ENCODE results near the gene EML5.
"Not testable (repeated sequence)": the region's sequence is repeated elsewhere in the genome, so short reads cannot be mapped to it uniquely, and the experiment has no call there.

Gene EML5

DNA sequence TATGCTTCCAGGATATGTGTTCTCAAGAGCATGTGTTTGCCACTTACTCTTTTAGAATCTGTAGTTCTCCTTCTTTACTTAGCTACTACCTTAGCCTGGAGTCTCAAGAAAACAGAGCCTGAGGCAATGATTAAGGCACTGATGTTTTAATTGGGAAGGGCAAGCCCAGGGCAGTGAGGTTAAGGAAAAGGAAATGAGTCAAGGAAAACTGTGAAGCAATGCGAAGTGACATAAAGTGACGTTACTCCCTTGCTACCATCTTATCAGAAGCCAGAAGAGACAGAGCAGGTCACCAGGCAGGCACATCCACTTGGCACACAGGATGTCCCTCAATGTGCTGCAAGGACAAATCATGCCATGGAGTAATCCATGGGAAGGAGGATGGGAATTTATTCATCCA, 11.3 kb upstream of the EML5 start:
- no peak for DNase-seq (ENCODE audit: low read depth, low spot score)

DNA sequence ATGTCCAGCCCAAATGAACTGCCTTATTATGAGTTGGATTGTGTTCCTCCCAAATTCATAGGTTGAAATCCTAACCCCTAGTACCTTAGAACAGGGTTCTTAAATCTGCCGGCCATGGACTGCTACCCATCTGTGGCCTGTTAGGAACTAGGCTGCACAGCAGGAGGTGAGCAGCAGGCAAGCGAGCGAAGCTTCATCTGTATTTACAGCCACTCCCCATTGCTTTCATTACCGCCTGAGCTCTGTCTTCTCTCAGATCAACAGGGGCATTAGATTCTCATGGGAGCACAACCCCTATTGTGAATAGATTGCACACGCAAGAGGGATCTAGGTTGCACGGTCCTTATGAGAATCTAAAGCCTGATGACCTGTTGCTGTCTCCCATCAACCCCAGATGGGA, 9.8 kb upstream of the EML5 start:
- DNase-seq (ENCODE audit: low read depth, low spot score), result no peak

DNA sequence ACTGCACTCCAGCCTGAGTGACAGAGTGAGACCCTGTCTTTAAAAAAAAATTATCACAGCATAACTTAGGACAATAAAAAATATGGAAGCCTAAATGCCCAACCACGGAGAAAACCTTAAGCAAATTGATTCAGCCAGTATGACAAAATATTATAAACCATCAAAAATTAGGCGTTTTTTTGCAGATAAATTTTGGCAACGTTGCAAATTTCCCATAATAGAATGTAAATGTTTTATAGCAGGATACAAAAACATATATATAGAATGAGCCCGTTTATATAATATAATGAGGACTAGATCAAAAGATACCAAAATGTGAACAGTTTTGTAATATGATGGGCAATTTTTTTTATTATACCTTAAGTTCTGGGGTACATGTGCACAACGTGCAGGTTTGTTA, 6.8 kb upstream of the EML5 start:
- DNase-seq (ENCODE audit: low read depth, low spot score), result no peak

DNA sequence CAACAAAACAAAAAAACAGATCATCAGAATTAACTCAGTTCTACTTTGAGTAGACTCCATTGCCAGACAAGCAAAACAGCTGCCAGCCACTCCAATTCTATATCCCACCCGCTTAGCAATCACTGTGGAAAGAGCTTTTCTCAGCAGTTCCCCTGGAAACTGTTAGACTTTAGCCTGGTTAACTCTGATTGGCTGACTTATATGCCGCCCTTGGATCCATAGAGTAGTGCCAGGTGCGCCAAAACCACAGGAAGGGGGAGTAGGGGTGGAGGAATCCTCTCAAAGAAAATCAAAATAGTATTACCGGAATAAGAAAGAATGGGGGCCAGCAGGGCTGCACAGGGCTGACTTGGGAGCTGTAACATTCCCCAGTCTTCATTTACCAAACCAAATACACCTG, 5.4 kb upstream of the EML5 start:
- no peak for DNase-seq (ENCODE audit: low read depth, low spot score)

DNA sequence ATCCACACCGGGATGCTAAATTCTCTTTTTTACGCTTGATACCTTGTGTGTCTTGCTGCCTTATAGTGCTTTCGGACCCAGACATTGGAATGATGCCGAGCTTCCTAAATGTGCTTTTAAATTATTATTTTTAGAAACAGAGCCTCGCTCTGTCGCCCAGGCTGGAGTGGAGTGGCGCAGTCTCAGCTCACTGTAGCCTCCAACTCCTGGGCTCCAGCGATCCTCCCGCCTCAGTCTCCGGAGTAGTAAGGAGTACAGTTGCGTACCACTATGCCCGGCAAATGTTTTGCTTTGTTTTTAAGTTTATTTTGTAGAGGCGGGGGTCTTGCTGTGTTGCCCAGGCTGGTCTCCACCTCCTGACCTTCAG, 489 bp upstream of the EML5 start:
- DNase-seq (ENCODE audit: low read depth, low spot score), result no peak

DNA sequence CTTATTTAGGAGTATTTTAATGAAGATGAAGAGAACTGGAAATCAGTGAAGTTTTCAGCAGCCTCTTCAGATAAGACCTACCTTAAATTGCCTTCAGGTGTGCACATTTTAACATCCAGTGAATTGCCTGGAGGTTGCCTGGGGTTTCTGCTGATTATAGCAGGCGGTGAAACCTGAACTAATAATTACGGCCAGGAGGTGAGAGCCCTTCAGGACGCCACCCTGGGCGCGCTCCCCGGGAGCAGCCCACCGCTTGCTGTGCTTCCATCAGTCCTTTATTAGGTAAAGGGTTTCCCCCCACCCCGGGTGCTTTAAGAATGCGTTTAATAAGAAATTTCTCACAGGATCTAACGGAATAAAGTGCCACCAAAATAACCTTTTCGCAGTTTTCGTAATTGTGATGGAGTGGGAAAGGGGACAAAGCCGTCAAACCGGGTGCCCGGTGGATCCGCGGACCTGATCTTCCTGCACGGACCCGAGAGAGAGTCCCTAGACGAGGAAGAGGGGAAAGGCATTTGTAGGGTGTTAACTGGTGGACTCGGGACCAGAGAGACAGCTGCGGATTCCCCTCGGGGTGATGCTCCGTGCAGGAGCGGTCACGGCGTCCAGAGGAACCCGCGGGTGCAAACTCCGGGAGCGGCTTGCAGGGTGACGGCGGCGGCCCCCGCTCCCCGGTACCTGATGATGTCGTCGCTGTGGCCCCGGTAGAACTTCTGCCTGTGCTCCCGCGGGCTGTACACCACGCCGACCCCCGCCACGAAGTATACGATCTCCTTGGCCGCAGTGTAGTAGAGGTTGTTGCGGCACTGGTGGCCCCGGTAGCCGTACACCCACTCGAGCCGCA, 902 bp downstream of the EML5 start:
- DNase-seq (ENCODE audit: low read depth, low spot score), result no peak

DNA sequence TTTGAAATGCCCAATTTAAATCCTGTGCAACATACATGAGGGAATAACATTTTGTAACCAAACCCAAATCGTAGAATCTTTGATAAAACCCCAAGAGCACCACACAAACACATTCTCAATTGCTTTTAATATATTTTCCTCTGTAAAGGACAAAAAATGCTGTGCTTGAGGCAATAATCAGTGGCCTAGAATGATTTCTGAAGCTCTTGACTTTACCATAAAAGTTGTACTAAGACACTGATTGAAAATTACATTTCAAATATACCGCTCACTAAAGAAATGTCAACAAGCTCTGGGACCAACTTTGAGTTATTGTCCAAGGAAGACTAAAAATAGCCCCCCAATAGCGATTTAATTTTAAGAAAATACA, 1.5 kb downstream of the EML5 start:
- no peak for DNase-seq (ENCODE audit: low read depth, low spot score)

DNA sequence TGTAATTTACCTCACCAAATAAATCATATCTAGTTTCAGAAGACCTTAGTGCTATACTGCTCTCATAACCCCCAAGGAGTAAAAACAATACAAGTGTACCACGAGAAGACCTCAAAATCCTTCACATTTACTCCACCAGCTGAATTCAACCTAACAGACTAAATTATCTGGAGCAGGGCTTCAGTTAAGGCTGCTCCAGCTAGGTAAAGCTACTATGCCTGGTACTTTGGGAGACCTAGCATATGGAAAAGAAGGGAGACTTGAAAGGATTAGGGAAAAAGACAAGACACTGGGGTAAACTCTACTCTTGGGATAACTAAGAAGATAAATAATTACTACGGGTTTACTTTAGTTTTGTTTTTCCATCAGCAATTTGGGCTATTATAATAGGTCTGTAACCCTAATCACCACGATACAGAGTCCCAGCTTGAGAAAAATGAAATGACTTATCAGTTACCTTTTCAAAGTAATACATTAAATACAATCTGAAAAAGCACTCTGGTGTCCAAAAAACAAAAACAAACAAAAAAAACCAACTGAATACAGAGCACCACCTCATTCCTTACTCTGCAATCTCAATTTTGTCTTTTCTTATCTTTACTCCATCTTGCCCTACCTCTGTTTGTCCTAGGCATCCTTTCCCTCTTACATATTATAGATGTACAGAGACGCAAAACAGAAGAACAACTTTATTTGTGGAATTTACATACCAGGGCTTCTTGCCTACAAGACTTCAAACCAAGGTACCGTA, 2.1 kb downstream of the EML5 start:
- DNase-seq (ENCODE audit: low read depth, low spot score), result no peak

DNA sequence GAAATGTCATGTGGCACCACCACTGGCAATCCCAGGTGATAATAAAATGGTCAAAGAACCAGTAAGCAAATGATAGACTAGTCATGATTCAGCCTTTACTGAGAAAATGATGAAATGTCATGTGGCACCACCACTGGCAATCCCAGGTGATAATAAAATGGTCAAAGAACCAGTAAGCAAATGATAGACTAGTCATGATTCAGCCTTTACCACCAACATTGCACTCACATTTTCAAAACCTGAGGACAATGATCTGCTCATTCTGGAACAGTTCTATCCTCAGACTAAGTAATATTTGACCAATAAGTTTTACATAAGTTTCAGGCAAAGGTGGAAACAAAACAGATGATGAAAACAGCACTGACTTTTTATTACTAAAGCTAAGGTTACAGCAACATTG, 3.2 kb downstream of the EML5 start:
- DNase-seq (ENCODE audit: low read depth, low spot score), result not testable (repeated sequence)

DNA sequence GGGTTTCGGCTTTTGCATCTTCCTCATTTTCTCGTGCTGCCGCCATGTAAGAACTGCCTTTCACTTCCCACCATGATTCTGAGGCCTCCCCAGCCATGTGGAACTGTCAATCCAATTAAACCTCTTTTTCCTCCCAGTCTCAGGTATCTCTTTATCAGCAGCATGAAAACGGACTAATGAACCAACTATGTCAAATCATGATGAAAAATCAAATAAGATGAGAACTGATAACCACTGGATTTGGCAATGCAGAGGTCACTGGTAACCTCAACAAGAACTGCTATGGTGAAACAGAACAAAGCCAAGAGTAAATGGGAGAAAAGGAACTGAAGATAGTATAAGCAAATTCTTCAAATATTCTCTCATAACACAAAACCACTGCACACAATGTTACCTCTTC, 6.0 kb downstream of the EML5 start:
- no peak for DNase-seq (ENCODE audit: low read depth, low spot score)

DNA sequence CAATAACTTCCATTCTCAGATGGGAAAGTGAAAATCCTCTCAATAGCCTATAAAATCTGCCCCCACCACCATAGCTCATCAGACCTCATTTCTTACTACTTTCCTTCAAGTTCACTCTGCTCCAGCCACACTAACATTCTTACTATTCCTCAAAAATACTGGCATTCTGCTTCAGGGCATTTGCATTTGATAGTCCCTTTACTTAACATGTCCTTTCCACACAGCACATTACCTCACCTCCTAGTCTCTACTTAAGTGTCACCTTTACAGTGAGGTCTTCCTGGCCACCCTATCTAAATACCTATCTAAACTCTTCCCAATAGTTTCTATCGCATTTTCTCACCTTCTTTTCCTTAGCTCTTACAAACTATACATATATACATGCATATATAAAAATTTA, 6.8 kb downstream of the EML5 start:
- no peak for DNase-seq (ENCODE audit: low read depth, low spot score)

DNA sequence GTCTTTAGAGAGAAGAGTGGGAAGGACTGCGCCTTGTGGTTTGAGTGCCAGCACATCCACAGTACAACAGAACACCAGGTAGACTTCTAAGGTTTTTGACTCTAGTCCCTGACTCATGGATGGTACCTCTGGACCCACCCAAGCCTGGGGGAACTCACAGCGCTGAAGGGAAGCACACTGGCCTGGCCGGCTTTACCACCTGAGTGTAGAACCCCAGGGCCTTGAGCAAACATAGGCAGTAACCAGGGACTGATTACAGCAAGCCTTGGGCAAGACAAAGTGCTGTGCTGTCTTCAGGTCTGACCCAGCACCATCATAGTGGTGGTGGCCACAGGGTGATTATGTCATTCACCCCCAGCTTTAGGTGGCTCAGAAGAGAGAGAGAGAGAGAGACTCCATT, 17.2 kb downstream of the EML5 start:
- no peak for DNase-seq (ENCODE audit: low read depth, low spot score)

DNA sequence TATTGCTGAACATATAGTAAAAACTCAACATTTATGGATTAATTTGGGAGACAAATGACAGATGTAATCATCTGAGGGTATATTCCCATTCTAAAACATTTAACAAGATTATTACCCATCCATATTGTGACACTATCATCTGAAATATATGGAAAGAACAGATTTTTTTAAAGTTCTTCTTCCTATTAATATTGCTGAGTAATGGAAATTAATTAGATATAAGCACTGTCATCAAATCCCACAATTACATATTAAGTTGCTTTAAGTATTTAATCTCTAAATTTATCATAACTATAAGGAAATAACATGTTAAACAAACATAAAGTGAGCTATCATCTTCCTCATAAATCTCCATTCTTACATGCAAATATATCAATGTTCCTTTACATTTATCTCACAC, 22.0 kb downstream of the EML5 start:
- no peak for DNase-seq (ENCODE audit: low read depth, low spot score)

DNA sequence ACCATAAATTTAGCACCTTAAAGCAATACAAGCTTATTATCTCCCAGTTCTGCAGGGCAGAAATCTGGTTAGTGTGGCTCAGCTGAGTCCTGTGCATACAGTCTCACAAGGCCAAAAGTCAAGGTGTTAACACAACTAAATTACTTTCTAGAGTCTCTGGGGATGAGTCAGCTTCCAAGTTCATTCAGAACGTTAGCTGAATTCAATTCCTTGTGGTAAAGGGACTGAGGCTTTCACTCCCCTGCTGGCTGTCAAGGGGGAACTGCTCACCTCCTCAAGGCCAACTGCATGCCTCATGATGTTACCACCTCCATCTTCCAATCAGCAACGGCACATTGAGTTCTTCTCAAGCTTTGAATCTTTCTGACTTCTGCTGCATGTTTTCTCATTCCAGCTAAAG, 27.6 kb downstream of the EML5 start:
- DNase-seq (ENCODE audit: low read depth, low spot score), result peak; percentile 12

DNA sequence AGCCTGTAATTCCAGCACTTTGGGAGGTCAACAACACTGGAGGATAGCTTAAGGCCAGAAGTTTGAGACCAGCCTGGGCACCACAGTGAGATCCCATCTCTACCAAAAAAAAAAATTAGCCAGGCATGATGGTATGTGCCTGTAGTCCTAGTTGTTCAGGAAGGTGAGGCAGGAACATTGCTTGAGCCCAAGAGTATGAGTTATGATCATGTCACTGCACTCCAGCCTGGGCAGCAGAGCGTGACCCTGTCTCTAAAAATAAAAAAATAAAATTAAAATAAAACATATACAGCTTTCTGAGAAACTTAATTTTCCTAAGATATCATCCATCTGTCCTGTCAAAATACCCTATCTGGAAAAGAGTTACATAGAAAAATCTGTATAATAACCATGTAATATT, 38.9 kb downstream of the EML5 start:
- no peak for DNase-seq (ENCODE audit: low read depth, low spot score)

DNA sequence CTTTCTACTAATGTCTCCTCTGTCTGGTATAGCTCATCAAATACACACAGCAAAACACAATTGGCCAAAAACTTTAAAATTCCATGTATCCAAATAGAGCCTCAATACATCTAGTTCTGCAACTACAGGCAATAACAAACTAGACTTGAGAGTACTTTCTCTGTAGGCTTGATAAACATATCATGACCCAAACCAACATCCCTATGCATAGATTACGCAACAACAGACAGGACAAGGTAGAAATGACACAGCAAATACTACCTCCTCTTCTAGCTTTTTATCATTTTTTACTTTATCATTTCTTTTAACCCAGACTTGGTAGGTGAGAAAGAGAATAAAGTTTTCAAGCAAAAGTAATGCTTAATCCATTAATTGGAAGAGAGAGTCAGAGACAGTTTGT, 41.8 kb downstream of the EML5 start:
- no peak for DNase-seq (ENCODE audit: low read depth, low spot score)

DNA sequence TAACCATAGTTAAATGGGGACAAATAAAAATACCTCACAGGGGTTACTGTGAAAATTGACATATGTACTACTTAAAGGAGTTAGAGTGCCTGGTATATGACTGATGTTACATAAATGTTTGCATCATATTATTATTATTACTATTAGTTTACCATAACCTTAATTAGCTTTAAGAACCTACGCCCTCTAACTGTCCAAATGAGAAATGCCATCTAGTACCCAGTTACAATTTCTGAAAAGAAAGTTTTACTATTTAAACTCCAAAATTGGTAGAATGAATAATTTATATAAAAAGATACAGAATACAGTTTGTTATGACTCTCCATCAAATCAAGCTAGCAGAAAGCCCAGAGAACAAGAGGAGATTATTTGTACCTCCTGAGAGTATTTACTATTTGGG, 42.3 kb downstream of the EML5 start:
- DNase-seq (ENCODE audit: low read depth, low spot score), result no peak

DNA sequence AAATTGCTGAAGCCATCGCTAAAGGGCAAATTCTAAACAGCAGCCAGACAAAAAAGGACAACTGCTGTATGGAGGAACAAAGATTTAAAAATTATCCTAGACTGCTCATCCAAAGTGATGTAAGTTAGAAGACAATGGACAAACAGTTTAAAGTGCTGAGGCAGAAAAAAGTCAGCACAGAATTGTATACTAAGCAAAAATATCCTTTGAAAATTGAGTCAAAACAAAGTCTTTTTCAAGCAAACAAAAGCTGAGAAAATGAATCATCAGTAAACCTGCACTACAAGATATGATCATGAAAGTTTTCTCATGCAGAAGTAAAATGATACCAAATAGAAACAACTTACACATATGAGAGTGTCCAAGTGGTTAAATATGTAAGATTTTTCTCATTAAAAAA, 43.6 kb downstream of the EML5 start:
- DNase-seq (ENCODE audit: low read depth, low spot score), result no peak

DNA sequence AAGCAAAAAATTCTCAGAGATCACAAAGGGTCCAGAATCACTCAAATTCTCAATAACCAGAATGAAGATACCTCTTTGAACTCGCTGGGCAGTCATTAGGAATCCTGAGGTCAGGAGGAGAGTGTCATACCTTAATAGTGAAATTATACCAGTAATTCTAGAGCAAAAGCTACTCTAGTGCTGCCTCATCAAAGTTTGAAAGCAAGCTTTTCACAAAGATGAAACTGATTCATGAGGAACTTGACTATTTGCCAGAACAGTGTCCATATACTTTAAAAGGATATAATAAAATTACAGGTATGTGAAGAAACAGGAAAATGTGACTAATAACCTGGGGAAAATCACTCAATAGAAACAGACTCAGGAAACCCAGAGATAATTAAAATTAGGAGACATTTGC, 44.5 kb downstream of the EML5 start:
- no peak for DNase-seq (ENCODE audit: low read depth, low spot score)

DNA sequence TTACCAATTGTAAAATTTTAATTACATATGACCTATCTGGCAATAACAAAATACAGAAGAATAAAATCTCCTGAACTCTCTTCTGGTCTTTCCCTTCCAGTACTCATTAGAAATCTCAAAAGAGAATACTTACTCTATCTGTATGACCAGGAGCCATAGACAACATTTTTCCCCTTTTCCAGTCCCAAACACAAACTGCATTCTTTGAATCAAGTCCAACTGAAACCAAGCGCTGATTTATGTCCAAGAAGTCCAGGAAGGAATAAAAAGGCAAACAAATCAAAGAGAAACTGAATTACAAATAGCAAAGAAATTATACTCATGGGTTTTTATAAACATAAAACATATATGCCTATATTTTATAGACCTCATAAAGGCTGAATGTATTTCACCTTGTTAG, 46.7 kb downstream of the EML5 start:
- DNase-seq (ENCODE audit: low read depth, low spot score), result no peak

DNA sequence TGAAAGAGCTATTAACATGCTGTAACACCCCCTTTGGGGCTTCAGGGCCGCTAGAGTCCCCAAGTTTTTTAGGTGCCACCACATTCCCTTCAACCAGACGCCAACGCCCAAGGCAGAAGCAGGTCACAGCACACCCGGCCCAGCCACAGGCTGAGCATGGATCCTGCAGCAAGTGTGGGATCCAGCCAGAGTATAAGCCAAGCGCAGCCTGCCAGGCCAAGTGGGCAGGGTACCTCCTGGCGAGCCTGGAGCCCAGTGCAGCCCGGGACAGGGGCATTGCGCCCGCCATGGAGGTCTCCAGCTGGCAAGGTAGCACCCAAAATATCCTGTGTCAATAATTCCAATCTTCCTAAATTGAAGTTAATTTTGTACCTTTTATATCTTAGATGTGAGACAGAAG, 55.5 kb downstream of the EML5 start:
- DNase-seq (ENCODE audit: low read depth, low spot score), result no peak

DNA sequence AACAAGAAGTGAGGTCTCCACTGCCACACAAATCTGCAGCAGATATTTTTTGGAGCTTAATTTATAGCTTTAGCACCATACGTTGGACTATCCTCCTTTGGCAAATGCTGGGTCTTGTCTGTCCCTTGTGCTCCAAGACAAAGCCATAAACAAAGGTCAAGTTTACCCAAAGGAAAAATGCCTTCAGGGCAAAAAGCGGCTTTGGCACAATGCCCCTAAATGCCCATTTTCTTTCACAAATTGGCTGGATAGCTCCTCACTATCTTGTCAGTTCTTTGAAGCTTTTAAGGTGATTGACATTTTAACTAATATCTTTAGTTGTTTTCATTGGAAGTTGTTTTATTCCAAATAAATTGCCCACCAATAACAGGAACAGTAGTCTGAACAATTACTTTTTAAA, 59.6 kb downstream of the EML5 start:
- no peak for DNase-seq (ENCODE audit: low read depth, low spot score)

DNA sequence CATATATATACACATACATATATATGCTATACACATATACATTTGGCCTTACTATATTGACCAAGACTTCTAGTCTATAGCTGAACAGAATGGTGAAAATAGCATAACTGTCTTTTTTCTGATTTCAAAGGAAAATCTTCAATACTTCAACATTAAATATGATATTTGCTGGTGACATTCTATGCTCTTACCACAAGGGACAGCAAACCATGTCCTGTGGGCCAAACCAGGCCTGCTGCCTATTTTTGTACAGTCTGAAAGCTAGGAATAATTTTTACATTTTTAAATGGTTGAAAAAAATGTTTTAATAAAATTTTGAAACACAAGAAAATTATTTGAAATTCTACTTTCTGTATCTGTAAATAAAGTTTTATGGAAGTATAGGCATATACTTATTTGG, 63.6 kb downstream of the EML5 start:
- DNase-seq (ENCODE audit: low read depth, low spot score), result no peak

DNA sequence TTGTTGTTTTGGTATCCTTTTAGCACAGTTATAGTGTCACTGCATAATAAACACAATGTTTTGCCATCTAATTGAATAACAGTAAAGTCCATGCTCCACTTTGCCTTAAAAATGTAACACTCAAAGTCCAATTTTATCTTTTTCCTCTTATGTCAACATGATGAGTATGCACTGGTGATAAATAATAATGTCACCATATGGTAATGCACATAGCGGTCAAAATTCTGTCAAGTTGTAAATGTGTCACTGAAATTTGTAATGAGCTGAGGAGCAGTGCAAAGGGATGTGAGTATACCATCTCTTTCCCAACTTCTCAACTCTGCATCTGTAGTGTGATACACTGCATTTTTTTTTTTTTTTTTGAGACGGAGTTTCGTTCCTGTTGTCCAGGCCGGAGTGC, 65.7 kb downstream of the EML5 start:
- no peak for DNase-seq (ENCODE audit: low read depth, low spot score)
